Activated CD4-positive, CD25-positive, alpha-beta regulatory T cell treated with anti-CD3 and anti-CD28 coated beads, Interleukin-2, amount 50 U/mL, for 24 hours (primary cell): Measurements from ENCODE around the gene FAM186B.
"Not testable (repeated sequence)": the region's sequence is repeated elsewhere in the genome, so short reads cannot be mapped to it uniquely, and the experiment has no call there.

Source experiments
- ATAC-seq, 2 donors: fragments of 150-1000 bp; cut with Tn5 transposase; one replicate each; pipeline ENCODE4 v1.10.0; 2021; ENCODE audit warnings: mild to moderate bottlenecking in 1 of 2, moderate library complexity in 1 of 2

The FAM186B gene

DNA sequence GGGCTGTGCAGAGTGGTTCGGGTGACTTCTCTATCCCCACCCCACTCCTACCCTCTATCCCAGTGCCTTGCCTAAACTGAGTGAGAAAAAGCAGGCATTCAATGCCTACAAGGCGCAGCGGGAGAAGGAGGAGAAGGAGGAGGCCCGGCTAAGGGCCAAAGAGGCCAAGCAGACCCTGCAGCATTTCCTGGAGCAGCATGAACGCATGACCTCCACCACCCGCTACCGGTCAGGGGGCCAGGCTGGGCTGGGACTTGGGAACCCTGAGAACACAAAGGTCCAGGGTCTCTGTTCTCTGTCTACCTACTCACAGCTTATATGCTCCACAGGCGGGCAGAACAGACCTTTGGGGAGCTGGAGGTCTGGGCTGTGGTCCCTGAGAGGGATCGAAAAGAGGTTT lies 29.6 kb upstream of the FAM186B start:
- no peak for ATAC-seq

DNA sequence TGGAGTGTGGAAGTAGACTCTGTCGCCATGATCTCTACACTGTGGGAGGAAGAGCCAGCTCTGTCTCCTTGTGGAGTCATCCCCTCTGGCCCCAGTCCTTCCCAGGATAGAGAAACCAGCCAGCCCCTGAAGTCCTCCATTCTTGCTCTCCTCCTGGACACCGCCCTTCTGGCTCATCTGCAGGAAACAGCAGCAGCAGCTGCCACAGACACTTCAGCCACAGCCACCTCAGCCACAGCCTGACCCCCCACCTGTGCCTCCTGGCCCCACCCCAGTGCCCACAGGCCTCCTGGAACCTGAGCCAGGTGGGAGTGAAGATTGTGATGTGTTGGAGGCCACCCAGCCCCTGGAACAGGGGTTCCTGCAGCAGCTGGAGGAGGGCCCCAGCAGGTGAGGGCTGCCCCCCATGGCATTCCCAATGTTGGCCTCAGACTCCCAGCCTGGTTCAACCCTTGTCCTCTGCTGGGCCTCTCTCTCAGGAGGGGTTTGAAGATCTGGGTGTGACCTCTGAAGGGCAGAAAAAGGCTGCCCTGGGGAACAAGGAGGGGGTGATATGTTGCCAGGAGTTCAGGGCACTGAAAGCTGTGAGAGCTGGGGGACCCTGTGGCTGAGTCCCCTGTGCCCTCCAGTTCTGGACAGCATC lies 28.4 kb upstream of the FAM186B start:
- ATAC-seq, result no peak

DNA sequence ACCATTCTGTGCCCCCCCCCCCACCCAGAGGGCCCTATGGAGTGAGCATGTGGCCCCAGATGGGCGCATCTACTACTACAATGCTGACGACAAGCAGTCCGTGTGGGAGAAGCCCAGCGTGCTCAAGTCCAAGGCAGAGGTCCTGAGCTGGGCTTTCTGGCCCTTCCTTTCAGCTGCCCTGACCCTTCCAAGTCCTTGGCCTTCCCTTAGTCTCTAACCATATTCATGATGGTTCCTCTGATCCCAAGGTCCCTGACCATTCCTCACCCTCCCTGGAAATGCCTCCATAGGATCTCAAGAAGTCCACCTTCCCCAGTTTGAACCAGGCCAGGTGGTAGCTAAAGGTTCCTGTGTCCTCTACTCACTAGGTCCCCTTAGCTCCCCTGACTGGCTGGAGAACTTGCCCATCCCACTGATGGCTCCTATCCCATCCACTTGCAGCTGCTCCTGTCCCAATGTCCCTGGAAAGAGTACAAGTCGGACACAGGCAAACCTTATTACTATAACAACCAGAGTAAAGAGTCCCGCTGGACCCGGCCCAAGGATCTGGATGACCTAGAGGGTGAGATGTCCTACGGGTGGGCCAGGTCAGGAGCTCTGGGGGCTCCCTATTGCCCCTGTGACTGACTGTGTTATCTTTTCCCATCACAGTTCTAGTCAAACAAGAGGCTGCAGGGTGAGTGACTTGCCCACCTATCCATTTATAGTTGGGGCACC lies 27.7 kb upstream of the FAM186B start:
- ATAC-seq, result no peak

DNA sequence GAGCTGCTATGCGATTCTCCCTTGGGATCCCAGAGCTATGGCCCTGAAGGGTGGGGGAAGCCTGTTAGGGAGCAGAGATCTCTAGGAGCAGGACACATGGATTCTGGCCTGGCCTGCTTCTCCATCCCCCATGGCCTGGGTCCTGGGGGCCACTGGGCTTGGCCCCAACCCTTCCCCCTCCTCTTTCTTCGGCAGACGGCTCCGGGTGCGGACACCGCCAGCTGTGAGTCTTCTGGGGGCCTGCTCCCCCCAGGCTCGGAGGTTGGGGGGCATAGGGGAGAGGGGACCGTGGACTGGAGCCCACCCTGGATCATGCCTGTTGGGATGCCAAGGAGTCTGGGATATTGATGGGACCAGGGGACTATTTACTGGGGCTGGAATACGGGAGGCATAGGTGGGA lies 27.0 kb upstream of the FAM186B start:
- no peak for ATAC-seq

DNA sequence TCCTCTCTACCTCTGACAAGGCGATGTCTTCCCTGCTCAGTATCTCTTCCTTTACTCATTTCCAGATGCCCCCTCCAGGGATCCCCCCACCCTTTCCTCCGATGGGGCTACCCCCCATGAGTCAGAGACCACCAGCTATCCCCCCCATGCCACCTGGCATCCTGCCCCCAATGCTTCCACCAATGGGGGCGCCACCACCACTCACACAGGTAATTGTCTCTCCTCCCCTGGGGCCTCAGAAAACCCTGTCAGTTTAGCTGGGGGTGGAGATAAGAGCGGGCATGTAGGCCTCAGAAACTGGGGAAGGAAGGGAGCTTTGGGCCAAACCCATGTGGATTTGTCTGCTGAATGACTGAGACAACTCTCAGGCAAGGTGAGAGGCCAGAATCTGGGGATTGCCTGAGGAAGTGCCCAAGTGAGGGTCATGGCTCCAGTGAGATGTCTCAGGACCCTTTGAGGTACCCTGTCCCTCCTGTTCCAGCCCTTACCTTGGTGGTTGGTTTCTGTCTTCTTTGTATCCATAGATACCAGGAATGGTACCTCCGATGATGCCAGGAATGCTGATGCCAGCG lies 26.0 kb upstream of the FAM186B start:
- ATAC-seq, result no peak

DNA sequence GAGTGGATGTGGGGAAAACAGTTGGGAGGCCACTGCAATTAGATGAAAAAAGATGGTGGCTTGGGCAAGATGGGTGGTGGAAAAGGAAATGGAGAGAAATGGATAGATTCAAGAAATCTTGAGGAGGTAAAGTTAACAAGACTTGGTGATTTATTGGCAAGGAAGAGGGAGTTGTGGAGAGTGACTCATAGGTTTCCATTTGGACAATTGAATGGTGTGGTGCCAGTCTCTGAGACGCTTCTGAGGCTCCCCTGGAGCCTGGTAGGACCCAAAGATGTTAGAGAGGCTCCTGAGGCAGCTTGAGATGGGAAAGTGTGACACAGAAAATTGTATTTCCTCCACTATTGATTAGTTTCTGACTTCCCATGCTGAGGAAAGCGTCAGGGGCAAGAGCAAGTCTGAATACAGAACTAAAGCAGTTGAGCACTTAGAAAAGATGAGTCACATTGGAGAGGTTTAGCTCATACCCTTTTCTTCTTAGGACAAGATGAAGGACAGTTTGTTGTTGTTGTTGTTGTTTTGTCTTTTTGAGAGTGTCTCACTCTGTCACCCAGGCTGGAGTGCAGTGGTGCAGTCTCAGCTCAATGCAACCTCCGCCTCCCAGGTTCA lies 22.4 kb upstream of the FAM186B start:
- ATAC-seq, result no peak

DNA sequence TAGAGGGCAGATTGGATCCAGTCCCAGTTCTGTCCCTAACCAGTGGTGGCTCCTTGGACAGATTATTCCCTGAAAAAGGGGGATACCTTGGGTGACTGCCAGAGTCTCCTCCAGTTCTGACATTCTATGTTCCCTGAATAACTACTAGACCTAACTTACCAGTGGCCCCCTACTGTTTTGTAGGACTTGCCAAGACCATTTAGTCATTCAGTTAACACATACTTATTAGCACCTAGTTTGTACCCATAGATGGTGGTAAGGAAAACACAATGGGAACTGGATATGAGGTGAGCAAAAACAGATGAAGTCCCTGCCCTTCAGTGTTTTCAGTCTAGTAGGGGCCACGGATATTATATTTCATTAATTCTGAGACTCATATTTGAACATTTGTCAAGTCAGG lies 21.4 kb upstream of the FAM186B start:
- ATAC-seq, result no peak

DNA sequence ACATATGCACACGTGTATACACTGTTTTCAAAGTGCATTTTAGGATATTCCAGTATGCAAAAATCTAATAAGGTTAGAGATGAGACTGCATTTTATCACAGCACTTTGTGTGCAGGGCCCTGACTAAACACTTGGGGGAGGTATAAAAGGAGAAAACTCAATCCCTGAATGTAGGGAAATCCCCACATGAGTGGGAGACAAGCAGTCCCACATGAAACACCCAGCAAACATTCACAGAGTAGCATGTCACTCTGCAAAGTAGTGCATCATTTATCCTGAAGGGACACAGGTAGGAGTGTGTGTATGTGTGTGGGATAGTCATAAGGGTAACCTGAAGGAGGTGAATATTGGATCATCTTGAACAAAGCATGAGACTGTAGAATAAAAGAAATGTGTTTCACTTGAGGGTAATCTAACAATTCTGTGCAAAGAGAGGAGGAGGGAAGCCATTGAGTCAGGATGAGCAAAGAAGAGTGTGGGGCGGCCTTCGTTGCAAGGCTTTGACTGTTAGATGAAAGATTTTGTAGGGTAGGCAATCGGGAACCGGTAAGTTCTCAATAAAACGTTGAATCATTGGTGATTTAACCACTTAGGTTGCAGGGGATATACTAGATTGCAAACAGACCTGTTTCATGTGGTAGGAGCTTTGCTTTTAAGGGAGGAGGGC lies 20.9 kb upstream of the FAM186B start:
- ATAC-seq, result peak; percentile 22 to 24

DNA sequence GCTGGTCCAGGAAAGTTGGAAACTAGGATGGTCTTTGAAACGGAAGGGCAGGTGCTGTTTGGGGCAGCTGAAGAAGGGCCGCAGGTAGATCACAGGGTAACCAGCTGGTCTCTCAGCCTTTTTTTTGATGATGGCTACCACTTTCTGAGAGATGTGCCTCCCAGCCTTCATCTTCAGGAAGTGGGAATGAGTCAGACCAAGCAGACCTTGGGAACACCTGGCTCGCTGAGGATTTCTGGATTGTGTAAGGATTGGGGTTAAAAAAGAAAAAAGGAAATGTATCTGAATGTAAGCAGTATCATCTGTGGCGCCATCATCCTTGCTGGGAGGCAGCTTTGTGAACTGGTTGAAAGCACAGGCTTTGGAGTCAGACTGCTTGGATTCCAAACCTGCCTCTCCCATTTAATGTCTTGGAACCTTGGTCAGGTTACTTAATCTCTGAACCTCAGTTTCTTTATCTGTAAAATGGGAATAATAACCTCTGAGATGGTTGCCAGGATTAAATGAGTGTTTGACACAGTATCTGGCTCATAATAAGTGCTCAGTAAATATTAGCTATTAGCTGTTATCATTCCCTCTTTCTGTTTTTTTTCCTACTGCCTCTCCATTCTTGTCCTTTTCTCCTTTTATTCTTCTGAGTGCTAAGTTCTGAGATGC lies 19.6 kb upstream of the FAM186B start:
- no peak for ATAC-seq

DNA sequence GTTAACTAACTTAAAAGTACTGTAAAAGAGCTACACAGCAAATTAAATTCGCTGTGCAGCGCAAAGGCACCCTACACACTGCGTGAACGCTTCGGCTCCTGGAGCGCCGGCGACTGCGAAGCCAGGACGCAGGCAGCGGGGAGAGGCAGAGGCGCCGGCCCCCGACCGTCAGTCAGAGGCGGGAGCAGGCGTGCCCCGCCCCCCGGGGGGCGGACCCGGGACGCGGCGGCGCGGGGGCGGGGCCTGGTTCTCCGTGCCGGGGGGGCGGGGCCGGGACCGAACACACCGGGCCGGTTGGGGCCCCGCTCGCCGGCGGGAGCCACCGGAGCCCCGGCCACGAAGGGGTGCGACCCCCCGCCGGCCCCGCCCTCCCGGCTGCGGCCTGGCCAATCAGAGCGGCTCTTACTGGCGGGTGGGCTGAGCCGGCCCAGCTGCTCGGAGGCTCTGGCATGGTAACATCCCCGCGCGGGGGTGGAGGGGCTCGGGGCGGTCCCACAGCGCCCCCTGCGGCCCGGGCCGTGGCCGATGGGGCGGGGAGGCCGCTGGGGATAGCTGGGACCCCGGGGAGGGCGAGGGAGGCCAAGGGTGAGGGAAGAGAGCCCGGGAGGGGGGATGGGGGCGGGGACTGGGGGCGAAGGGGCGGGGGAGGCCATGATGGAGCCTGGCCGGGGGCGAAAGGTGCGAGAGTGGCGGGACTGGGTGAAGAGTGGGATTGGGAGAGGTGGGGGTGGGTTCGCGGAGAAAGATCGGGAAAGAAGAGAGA lies 17.9 kb upstream of the FAM186B start, which contains the start of gene PRPF40B:
PRPF40B (plus strand) TSS at position 420 of the 763 bp plus-strand sequence; CDS start at position 450, 30 bp downstream.
- peak; percentile 75 to 76 for ATAC-seq

DNA sequence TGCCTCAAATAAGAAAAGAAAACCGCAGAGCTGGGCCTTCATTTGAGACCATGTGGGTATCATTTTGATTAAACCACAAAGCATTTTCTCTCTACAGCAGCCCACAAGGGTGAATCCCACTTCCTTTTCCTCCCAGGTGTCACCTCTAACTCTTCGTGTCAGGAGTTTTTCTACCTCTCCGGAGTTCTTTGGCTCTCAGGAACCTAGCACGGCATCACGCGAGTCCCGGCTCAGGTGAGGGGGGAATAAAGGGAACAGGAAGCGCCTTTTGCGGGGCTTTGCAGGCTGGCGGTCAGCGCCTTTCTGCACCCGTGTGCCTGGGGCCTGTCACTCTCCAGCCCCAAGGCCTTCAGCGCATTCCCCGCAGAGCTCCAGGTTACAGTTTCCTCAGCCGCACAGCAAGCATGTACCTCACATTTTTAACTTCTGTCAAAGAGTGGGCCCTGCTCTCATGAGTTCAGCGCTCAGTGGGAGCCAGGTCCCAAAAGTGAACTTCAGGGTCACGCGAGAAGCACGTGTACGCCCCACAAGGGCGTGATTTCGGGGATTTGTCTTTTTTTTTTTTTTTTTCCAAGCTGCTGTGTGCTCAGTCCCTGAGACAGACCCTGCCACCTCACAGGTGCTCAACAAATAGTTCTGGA lies 17.2 kb upstream of the FAM186B start:
- ATAC-seq, result peak; percentile 41 to 42

DNA sequence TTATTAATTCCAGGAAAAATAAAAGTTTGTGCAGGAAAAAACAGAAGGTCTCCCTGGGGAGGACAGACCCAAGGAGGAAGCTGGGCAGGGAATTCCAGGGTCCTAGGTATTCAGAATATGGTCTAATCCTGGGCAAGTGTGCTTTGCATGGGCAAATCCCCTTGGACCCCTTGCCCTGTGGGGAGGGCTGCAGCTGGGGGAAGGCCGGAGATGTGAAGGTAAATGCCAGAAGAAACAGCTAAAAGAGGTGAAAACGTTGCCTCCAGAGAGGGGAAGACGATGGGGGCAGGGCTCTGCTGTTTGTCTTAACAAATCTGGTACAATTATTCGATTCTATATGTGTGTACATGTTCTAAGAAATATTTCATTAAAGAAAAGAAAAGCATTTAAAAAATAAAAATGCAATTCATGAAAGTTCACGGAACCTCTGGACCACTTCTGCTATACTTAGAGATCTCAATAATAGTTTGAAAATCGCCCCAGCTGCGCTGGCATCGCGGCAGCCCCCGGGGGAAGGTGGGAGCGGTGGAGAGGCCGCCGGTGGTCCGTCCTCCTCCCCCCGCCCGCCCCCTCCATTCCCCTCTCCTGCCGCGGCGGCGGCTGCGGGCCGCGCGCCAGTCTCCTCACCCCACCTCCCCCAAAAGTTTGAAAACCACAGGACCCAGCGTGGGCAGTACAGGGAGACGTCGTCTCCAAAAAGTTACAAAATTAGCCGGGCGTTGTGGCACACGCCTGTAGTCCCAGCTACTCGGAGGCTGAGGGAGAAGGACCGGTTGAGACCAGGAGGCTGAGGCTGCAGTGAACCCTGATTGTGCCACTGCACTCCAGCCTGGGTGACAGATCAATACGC lies 16.4 kb upstream of the FAM186B start:
- ATAC-seq, result no peak

DNA sequence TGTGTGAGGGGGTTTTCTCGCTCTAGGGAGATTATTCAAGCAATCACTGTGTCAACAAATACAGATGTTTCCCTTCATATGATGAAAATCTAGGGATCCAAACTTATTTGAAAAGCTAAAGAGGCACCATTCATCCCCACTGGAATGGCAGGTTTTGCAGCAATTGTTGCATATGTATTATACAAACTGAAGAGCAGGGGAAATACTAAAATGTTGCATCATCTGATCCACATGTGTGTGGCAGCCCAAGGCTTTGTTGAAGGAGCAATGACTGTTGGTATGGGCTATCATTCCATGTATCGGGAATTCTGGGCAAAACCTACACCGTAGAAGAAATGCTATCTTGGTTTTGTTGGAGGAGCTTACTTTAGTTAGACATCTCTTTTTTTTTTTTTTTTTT lies 13.8 kb upstream of the FAM186B start:
- ATAC-seq, result no peak

DNA sequence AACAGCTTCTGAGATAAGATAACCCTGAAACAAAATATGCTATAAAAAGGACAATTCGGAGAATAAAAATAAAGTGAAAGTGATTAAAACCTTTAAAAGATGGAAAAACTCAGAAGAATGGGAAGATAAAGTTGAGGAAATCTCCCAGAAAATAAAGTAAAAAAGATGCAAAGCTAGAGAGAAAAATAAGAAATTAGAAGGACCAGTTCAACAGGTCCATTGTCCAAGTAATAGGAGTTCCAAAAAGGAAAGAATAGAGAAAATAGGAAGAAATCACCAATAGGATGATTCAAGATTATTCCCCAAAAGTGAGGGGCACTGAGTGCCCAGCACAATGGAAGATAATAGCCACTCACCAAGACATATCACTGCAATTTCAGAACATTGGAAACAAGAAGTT lies 13.1 kb upstream of the FAM186B start:
- ATAC-seq, result no peak

DNA sequence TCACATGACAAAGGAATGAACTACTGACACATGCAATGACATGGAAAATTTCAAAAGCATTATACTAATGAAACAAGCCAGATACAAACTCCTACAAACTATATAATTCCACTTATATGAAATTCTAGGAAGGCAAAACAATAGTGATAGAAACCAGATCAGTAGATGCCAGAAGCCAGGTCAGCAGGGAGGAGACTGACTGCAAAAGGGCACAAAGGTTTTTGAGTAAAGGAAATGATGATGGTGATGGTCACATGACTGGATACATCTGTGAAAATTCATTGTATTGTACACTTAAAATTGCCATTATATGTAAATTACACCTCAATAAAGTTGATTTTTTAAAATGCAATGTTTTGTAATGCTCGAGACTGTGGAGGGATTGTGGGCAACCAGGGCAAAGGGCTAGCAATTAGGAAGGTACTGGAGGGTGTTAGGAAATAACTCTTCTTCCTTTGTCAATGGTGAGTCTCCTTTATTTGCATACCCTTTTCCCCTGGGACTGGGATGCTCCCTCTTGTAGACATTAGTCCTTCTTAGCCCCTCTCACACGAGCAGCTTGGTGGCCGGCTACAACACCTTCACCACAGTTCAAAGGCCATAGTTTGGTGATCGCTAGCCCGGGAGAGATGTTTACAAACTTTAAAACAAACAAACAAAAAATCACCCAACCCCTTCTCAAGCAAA lies 11.2 kb upstream of the FAM186B start:
- no peak for ATAC-seq

DNA sequence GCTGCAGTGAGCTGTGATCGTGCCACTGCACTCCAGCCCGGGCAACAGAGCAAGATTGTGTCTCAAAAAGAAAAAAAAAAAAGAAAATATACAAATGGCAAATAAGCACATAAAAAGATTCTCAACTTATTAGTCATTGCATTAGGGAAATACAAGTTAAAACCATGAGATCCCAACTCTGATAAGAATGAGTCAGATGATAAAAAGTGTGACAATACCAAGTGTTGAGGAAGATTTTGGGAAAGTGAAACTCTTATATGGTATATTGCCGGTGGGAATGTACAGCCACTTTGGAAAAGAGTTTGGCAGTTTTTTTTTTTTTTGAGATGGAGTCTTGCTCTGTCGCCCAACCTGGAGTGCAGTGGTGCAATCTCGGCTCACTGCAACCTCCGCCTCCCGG lies 10.3 kb upstream of the FAM186B start:
- ATAC-seq, result no peak

DNA sequence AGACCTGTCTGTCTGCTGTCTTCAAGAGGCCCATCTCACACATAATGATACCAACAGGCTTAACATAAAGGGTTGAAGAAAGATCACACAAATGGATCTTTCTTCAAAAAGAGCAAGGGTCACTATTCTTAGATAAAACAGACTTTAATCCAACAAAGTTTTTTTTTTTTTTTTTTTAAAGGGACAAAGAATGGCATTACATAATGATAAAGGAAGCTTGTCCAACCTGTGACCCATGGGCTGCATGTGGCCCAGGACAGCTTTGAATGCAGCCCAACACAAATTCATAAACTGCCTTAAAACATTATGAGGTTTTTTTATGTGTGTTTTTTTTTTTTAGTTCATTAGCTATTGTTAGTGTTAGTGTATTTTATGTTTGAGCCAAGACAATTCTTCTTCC lies 6.8 kb upstream of the FAM186B start:
- no peak for ATAC-seq

DNA sequence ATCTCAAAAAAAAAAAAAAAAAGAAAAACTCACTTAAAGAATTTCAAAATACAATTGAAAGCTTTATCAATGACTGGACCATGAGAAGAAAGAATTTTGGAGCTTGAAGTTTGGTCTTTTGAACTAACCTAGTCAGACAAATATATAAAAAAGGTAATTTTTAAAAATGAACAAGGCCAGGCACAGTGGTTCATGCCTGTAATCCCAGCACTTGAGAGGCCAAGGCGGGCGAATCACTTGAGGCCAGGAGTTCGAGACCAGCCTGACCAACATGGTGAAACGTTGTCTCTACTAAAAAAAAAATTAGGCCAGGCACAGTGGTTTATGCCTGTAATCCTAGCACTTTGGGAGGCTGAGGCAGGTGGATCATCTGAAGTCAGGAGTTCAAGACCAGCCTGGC lies 5.3 kb upstream of the FAM186B start:
- ATAC-seq, result not testable (repeated sequence)

DNA sequence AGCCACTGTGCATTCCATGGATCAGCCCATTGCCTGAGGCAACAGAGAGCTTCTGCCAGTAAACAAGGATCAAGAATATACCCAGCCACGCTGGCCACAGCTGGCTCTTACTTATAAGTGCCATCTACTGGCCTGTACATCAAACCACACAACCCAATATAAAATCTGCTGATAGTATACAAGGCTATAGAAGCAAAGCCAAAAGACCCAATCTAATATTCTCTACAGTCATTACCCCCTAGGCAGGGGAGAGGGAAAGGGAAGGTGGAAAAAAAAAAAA lies 4.4 kb upstream of the FAM186B start:
- no peak for ATAC-seq
